8988T (cell line): ENCODE data around the gene TMEM63C.

Experiments
- DNase-seq: peaks from one replicate; pipeline ENCODE4 v3.0.0; 2011

The TMEM63C gene

GRCh38 chr14:77181603-77182437 is at the start of gene TMEM63C:
Gene TMEM63C (plus strand): TSS chr14:77181798. CDS start chr14:77218814, 37,016 bp downstream.
- DNase-seq = peak; percentile 69

GRCh38 chr14:77131871-77132486 is 49.6 kb upstream of the TMEM63C start:
- DNase-seq = no peak

- DNase-seq = no peak
These were observed 47.8 kb upstream of the TMEM63C start for GRCh38 chr14:77133720-77134338.

GRCh38 chr14:77139022-77139421 is 42.6 kb upstream of the TMEM63C start:
- no peak for DNase-seq

GRCh38 chr14:77139540-77140358 is 41.8 kb upstream of the TMEM63C start:
- peak; percentile 86 for DNase-seq

GRCh38 chr14:77140359-77141213 is 41.0 kb upstream of the TMEM63C start:
- DNase-seq = no peak

- peak; percentile 91 for DNase-seq
These were observed 40.2 kb upstream of the TMEM63C start, which contains the start of gene ZDHHC22 for GRCh38 chr14:77141214-77142004. Gene ZDHHC22 (minus strand): TSS chr14:77141791. CDS start chr14:77139738, 2,053 bp downstream.

- DNase-seq = no peak
These were observed 39.4 kb upstream of the TMEM63C start for GRCh38 chr14:77142005-77142800.

GRCh38 chr14:77143071-77143470 is 38.5 kb upstream of the TMEM63C start:
- no peak for DNase-seq

GRCh38 chr14:77144412-77145115 is 37.0 kb upstream of the TMEM63C start:
- DNase-seq = no peak

- DNase-seq = no peak
These were observed 35.4 kb upstream of the TMEM63C start for GRCh38 chr14:77145975-77146740.

GRCh38 chr14:77148510-77149231 is 32.9 kb upstream of the TMEM63C start:
- no peak for DNase-seq

- no peak for DNase-seq
These were observed 30.4 kb upstream of the TMEM63C start for GRCh38 chr14:77151245-77151644.

- no peak for DNase-seq
These were observed 29.5 kb upstream of the TMEM63C start for GRCh38 chr14:77151918-77152588.

- DNase-seq = no peak
These were observed 27.8 kb upstream of the TMEM63C start for GRCh38 chr14:77153802-77154201.

GRCh38 chr14:77154421-77154820 is 27.2 kb upstream of the TMEM63C start:
- no peak for DNase-seq

GRCh38 chr14:77155083-77155482 is 26.5 kb upstream of the TMEM63C start:
- no peak for DNase-seq
